Measurements from ENCODE around the gene RPS6KA4. TPM values are rescaled to one million over a fixed set of nuclear protein-coding genes. Genes with fewer than 3 reads are reported as not detected.

Gene RPS6KA4
- total RNA-seq, 6 donors from 2014 or later: 16.3 to 93.2 (median 46.7) TPM

GRCh38 chr11:64317961-64318765 lies 40.8 kb upstream of the RPS6KA4 start, which contains the start of gene PRDX5:
TSS of gene PRDX5 (plus strand) at chr11:64318121. CDS start at chr11:64318216, 95 bp downstream.
- TF ChIP-seq POLR2AphosphoS5 (IDR thresholded peaks at IDR 0.05) (peak; percentile 66 to 90), CTCF (IDR thresholded peaks at IDR 0.05) (peak in 5 of 6 experiments; percentile 51 to 90 (median 58)), POLR2A (IDR thresholded peaks at IDR 0.05) (peak in 3 of 4 donors; percentile 73 to 94 (median 89)), EP300 (IDR thresholded peaks at IDR 0.05) (peak in 1 of 4 donors; percentile 4)
- peak within 1 kb of the TSS; percentile 90 to 98 (median 94) for H3K27ac ChIP-seq
- no peaks in the 10 kb centered on the region for H3K27me3 ChIP-seq
- no peaks in the 10 kb centered on the region for H3K9me3 ChIP-seq
- WGBS, 2 donors: 0 to 1% methylated on average over 23 to 56 of the region's 61 CpGs
- peak; percentile 98 for DNase-seq
- H3K4me3 ChIP-seq: peak within 1 kb of the TSS; percentile 66 to 91 (median 74)
- H3K36me3 ChIP-seq: peaks cover 7 to 41% (median 33%) of the 10 kb centered on the region in 4 donors
- peak; percentile 95 to 96 for ATAC-seq (ENCODE audit: low FRiP score in 2 of 2)
- peaks cover 23 to 57% (median 41%) of the 10 kb centered on the region in 4 donors for H3K4me1 ChIP-seq

GRCh38 chr11:64318766-64319761 lies 39.9 kb upstream of the RPS6KA4 start:
- Histone ChIP-seq H3K4me3 (peak overlapping the region; percentile 24 to 91 (median 69)), H3K4me1 (peaks cover 23 to 60% (median 42%) of the 10 kb centered on the region in 4 donors), H3K9me3 (no peaks in the 10 kb centered on the region), H3K27me3 (no peaks in the 10 kb centered on the region), H3K27ac (peak overlapping the region; percentile 90 to 98 (median 94)), H3K36me3 (peaks cover 7 to 37% (median 30%) of the 10 kb centered on the region in 4 donors)
- peak in 1 of 4 donors; percentile 37 for TF ChIP-seq POLR2A (IDR thresholded peaks at IDR 0.05)
- no peak for TF ChIP-seq CTCF (IDR thresholded peaks at IDR 0.05)
- TF ChIP-seq POLR2AphosphoS5 (IDR thresholded peaks at IDR 0.05): peak; percentile 12 to 39
- peak in 1 of 4 donors; percentile 20 for TF ChIP-seq EP300 (IDR thresholded peaks at IDR 0.05)
- no peak for ATAC-seq (ENCODE audit: low FRiP score in 2 of 2)
- 11 to 18% methylated on average over 13 to 14 of the region's 19 CpGs for WGBS, 2 donors
- DNase-seq: peak in 1 of 2 donors; percentile 70

GRCh38 chr11:64320556-64320955 lies 38.4 kb upstream of the RPS6KA4 start:
- peak overlapping the region; percentile 90 to 98 (median 94) for H3K27ac ChIP-seq
- no peak for DNase-seq
- H3K4me1 ChIP-seq: peaks cover 23 to 60% (median 42%) of the 10 kb centered on the region in 4 donors
- peaks cover 0 to 22% (median 15%) of the 10 kb centered on the region in 4 donors for H3K36me3 ChIP-seq
- no peaks in the 10 kb centered on the region for H3K9me3 ChIP-seq
- 94 to 96% methylated on average over 7 of the region's 7 CpGs for WGBS, 2 donors
- no peaks in the 10 kb centered on the region for H3K27me3 ChIP-seq
- TF ChIP-seq EP300 (IDR thresholded peaks at IDR 0.05) (no peak), CTCF (IDR thresholded peaks at IDR 0.05) (no peak), POLR2A (IDR thresholded peaks at IDR 0.05) (no peak), POLR2AphosphoS5 (IDR thresholded peaks at IDR 0.05) (no peak)
- ATAC-seq (ENCODE audit: low FRiP score in 2 of 2): no peak
- H3K4me3 ChIP-seq: no peak overlapping the region

- Histone ChIP-seq H3K9me3 (no peaks in the 10 kb centered on the region), H3K4me1 (peaks cover 23 to 58% (median 41%) of the 10 kb centered on the region in 4 donors), H3K36me3 (peaks cover 0 to 17% (median 12%) of the 10 kb centered on the region in 4 donors), H3K4me3 (no peak overlapping the region), H3K27me3 (no peaks in the 10 kb centered on the region), H3K27ac (peak overlapping the region; percentile 90 to 98 (median 94))
- TF ChIP-seq POLR2A (IDR thresholded peaks at IDR 0.05) (no peak), EP300 (IDR thresholded peaks at IDR 0.05) (no peak), POLR2AphosphoS5 (IDR thresholded peaks at IDR 0.05) (no peak), CTCF (IDR thresholded peaks at IDR 0.05) (no peak)
- ATAC-seq (ENCODE audit: low FRiP score in 2 of 2): no peak
- no peak for DNase-seq
- WGBS, 2 donors: 72 to 75% methylated on average over 5 of the region's 5 CpGs
Measured at GRCh38 chr11:64321026-64321425, 37.9 kb upstream of the RPS6KA4 start.
